Mesodermal cell (in vitro differentiated cells): ENCODE measurements around the gene PFDN6.
A peak's percentile ranks its signal among the peaks of the same experiment; 100 is the strongest.

Experiments used
- H3K27ac ChIP-seq: 2 replicates; pipeline ENCODE4 v1.7.0; 2013; ENCODE audit warnings: mild to moderate bottlenecking, low read depth, low read length, moderate library complexity; ENCODE audit not compliant: severe bottlenecking
- H3K36me3 ChIP-seq: 2 replicates; pipeline ENCODE4 v1.7.1; 2013; ENCODE audit warnings: mild to moderate bottlenecking, low read length, moderate library complexity; ENCODE audit not compliant: control insufficient read depth, insufficient read depth
- H3K4me1 ChIP-seq: one replicate; pipeline ENCODE4 v1.7.1; 2013; ENCODE audit warnings: mild to moderate bottlenecking, low read length; ENCODE audit not compliant: insufficient read depth, control insufficient read depth, poor library complexity, severe bottlenecking
- H3K4me3 ChIP-seq: 2 replicates; pipeline ENCODE4 v1.7.0; 2013; ENCODE audit warnings: low read length, control low read depth, mild to moderate bottlenecking; ENCODE audit not compliant: insufficient read depth, poor library complexity, severe bottlenecking; ENCODE audit errors: extremely low read depth
- H3K9me3 ChIP-seq: 2 replicates; pipeline ENCODE4 v1.7.1; 2013; ENCODE audit warnings: mild to moderate bottlenecking, low read length, moderate library complexity; ENCODE audit not compliant: control insufficient read depth
- WGBS, 2 experiments: methylation state at CpG; one replicate each; pipeline ENCODE4 v1.1.5; 2013; ENCODE audit warnings: missing lambda C conversion rate in 2 of 2; ENCODE audit not compliant: insufficient coverage in 2 of 2; 5-methylcytosine and 5-hydroxymethylcytosine counted together

PFDN6 gene

DNA sequence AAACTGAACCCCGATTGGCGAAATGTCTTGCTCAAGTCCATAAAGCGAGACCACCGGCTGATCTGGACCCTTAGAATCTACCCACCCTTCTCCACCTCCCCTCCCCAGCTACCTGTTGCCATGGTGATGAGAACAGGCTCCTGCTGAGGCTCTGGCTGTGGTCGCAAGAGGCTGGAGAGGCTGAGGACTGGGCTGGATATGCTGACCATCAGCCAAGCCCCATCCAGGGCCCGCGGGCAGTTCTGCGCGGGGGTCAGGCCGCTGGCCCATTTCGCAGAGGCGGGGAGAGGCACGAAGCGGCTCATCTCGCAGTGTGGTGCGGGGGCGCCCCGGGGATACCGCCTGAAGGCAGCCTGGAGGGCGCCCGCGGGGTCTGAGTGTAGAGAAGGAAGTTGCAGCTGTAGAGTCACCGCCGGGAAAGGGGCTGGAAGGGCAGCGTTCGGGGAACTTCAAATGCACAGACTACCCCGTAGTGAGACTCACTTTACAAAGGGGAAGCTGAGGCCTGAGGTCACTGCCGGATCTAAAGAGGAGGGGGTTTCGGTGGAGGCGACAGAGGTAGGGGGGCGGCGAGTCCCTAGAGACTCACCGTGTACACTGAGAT is 23.8 kb downstream of the PFDN6 start:
- Histone ChIP-seq H3K27ac (peak overlapping the region; percentile 69), H3K36me3 (peaks cover 16% of the 10 kb centered on the region), H3K4me1 (peaks cover 9% of the 10 kb centered on the region), H3K9me3 (no peaks in the 10 kb centered on the region), H3K4me3 (peak overlapping the region; percentile 62)
- WGBS, 2 experiments: 0 to 1% methylated on average over 28 to 33 of the region's 33 CpGs

DNA sequence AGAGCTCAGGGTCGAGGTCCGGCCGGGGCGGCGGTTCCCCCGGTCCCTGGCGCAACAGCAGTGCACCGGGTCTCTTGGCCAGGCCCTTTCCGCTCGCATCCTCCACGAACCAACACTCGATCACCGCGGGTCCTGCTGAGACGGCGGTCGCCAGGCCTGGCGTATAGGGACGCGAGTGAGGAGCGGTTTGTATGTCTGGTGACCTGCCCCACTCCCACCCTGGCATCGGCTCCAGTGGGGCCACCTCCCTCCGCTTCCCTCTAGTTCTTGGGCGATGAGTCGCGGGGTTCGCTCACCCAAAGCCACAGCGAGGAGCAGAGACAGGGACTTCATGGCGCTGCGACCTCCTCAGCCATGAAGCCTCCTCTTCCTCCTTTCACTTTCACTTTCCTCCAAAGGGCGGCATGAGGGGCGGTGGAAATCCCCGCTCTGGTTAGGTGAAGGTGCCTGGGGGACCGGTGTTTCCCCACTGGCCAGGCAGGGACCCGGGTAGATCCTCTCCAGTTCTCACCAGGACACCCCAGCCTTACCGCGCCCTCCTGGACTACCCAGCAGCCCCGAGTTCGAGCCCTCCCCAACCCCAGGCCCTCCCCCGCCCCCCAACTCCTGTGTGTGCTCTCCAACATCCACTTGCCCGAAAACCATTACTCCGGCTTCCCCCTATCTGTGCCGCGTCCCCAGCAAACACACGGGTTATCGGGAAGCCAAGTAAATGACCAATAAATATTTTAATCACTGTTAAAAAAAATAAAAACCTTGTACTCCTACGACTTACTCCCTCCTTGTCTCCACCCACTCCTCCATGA is 24.5 kb downstream of the PFDN6 start, which contains the start of gene TAPBP:
TSS of gene TAPBP (minus strand) at position 370 of the 806 bp plus-strand sequence. CDS start at position 333, 37 bp downstream.
- H3K4me1 ChIP-seq: peaks cover 14% of the 10 kb centered on the region
- no peaks in the 10 kb centered on the region for H3K9me3 ChIP-seq
- peaks cover 21% of the 10 kb centered on the region for H3K36me3 ChIP-seq
- 0% methylated on average over 18 to 32 of the region's 47 CpGs for WGBS, 2 experiments
- peak within 1 kb of the TSS; percentile 69 for H3K27ac ChIP-seq
- H3K4me3 ChIP-seq: peak within 1 kb of the TSS; percentile 62

DNA sequence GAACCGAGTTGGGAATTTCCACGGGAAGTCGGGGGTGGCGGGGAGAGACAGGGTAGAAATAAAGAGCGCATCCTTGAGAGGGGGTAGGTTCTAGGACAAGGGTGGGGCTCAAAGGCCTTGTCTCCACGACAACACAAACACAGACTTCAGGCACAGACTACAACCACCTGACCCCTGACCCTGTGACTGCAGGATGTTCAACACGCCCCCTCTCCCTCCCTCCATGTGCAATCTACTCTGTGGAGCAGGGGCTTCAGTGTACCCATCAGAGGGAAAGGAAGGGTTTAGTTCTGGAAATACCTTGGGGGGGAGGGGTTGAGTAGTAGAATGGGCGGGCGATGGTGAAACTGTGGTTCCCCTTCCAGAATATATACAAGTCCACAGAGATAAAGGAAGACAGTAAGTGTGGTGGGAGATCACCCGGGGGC is 25.1 kb downstream of the PFDN6 start:
- Histone ChIP-seq H3K4me1 (peaks cover 21% of the 10 kb centered on the region), H3K9me3 (no peaks in the 10 kb centered on the region), H3K4me3 (peak overlapping the region; percentile 62), H3K36me3 (peaks cover 27% of the 10 kb centered on the region), H3K27ac (peak overlapping the region; percentile 69)
- WGBS, 2 experiments: 90% methylated on average over 2 of the region's 10 CpGs; no CpG with 5 or more reads in 1 of the 2 experiments

DNA sequence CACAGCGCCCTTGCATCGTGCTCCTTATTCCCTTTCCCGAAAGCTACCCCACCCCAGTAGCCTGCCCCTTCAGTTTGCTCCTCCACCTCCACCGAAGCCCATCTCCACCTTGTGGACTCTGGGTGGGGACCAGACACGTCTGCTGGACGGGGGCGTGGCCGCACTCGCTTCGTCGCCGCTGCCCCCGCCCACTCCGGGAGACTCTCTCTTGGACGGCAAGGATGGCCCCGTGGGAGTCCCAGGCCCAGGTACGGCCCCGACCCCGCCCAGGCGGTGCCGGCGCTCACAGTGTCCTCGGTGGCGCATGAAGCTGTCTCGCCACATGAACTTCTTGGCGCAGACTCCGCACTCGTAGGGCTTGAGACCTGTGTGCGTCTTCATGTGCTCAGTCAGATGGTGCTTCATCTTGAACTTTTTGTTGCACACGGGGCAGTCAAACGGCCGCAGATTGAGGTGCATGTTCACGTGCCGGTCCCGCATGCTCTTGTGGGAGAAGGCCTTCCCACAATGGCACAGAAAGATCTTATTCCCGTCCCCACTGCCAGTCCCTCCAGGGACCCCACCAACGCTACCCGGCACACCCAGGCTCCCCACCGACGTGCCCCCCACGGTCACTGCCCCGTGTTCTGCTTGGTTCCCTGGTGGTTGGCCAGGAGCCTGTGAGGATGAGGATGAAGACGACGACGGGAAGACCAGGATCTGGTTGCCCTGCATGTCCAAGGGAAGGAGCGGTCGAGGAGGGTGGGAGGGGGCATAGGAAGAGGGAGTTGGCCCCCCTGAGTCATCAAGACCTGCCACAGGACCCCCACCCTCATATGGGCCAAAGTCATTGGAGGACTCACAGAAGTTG is 25.8 kb downstream of the PFDN6 start:
- no peak overlapping the region for H3K4me3 ChIP-seq
- 92 to 93% methylated on average over 45 to 47 of the region's 47 CpGs for WGBS, 2 experiments
- H3K9me3 ChIP-seq: no peaks in the 10 kb centered on the region
- peaks cover 26% of the 10 kb centered on the region for H3K4me1 ChIP-seq
- no peak overlapping the region for H3K27ac ChIP-seq
- peaks cover 30% of the 10 kb centered on the region for H3K36me3 ChIP-seq

- Histone ChIP-seq H3K9me3 (no peaks in the 10 kb centered on the region), H3K4me3 (no peak overlapping the region), H3K4me1 (peaks cover 34% of the 10 kb centered on the region), H3K36me3 (peaks cover 38% of the 10 kb centered on the region), H3K27ac (no peak overlapping the region)
- 96% methylated on average over 7 to 11 of the region's 17 CpGs for WGBS, 2 experiments
Observed at GRCh38 chr6:33315793-33316602, 26.6 kb downstream of the PFDN6 start.

DNA sequence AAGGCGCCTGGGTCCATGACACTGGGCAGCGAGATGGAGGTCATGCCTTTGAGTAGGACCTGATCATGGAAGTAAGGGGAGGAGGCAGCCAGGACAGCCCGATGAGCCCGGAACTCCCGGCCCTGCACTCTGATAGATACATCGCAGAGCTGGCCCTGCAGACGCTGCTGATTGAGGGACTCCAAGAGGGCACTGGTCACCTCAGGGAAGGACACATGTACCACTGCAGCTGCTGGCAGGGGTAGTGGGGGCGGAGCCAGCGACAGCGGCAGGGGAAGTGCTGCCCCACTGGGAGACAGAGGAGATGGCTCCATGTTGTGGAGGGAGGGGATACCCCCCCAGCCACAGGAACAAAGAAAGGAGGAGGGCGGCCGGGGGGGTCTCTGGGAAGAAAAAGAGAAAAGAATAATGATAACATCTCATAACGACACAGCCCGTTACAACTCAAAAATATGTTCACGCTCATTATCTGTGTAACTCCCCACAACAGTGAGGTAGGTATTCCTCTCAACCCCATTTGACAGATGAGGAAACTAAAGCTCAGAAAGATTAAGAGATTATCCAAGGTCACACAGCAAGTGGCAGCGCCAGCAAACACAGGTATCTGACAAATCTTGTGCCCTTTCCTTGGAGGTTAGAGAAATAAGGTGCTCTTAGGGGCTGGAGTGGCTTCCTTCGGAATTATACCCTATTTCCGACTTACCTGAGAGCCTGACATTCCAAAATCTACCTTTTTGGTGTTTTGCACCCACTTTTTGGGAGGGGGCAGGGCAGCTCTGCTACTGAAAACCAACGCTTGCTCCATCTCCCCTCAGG is 27.4 kb downstream of the PFDN6 start:
- 79 to 82% methylated on average over 14 to 19 of the region's 19 CpGs for WGBS, 2 experiments
- H3K4me3 ChIP-seq: peak overlapping the region; percentile 58
- H3K27ac ChIP-seq: no peak overlapping the region
- no peaks in the 10 kb centered on the region for H3K9me3 ChIP-seq
- peaks cover 36% of the 10 kb centered on the region for H3K4me1 ChIP-seq
- peaks cover 43% of the 10 kb centered on the region for H3K36me3 ChIP-seq

DNA sequence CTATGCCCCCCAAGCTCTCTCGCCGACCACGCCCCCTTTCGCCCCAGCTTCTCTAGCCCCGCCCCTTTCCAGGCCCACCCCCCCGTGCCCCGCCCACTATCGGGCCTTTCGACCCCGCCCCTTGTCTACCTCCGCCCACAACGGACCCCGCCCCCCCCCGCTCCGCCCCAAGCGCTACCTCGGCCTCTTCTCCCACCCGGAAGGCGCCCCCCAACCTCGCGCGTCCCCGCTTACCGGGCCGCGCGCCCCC is 27.9 kb downstream of the PFDN6 start:
- WGBS, 2 experiments: no CpG with 5 or more reads among the region's 27 CpGs
- Histone ChIP-seq H3K9me3 (no peaks in the 10 kb centered on the region), H3K27ac (peak overlapping the region; percentile 88), H3K4me3 (peak overlapping the region; percentile 58), H3K4me1 (peaks cover 36% of the 10 kb centered on the region), H3K36me3 (peaks cover 43% of the 10 kb centered on the region)

- H3K9me3 ChIP-seq: no peaks in the 10 kb centered on the region
- H3K4me1 ChIP-seq: peaks cover 36% of the 10 kb centered on the region
- peaks cover 43% of the 10 kb centered on the region for H3K36me3 ChIP-seq
- WGBS, 2 experiments: 0 to 2% methylated on average over 28 to 32 of the region's 44 CpGs
- peak within 1 kb of the TSS; percentile 88 for H3K27ac ChIP-seq
- H3K4me3 ChIP-seq: peak within 1 kb of the TSS; percentile 58
Observed at GRCh38 chr6:33317669-33318425, 28.4 kb downstream of the PFDN6 start, which contains the start of gene ZBTB22. Gene ZBTB22, minus strand, starts transcription at chr6:33317744. Its CDS starts 828 bp downstream, at chr6:33316916.

DNA sequence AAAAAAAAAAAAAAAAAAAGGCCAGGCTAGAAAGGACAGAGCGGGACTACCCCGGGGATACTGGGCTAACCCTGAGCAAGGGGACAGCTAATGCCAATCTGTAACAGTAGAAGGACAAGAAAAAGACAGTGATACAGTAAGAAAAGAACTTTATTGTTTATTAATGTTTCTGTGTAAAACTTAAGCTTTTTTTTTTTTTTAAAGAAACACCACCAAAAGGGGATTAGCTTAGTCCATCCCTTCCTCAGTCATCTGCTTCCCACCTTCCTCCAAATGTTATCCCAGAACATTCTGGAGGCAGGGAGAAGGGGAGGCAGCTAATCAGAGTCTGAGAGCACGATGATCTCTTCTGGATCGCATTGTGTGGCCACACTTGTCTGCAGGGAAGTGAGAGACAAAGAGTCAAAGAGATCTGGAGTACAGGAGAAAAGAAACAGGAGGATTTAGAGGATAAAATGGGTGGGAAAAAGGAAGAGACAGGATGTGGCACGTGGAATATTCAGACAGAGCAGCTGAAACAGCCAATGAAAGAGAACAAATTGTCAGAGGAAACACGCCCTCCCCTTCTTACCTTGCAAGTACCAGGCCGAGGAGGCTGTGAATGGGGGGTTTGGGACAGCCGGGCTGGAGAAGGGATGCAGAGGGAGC is 29.1 kb downstream of the PFDN6 start:
- H3K27ac ChIP-seq: peak overlapping the region; percentile 88
- peaks cover 43% of the 10 kb centered on the region for H3K36me3 ChIP-seq

More for the DNA sequence above, 29.1 kb downstream of the PFDN6 start:
- peak overlapping the region; percentile 58 for H3K4me3 ChIP-seq
- H3K9me3 ChIP-seq: no peaks in the 10 kb centered on the region
- WGBS, 2 experiments: 56 to 79% methylated on average over 4 to 5 of the region's 8 CpGs
- peaks cover 36% of the 10 kb centered on the region for H3K4me1 ChIP-seq
